HG02678 (cell line): ENCODE results near the gene PPAT.
A peak's percentile ranks its signal among the peaks of the same experiment; 100 is the strongest.
"Not testable (repeated sequence)": the region's sequence is repeated elsewhere in the genome, so short reads cannot be mapped to it uniquely, and the experiment has no call there.

Source experiments
- ATAC-seq: cut with Tn5 transposase; IDR thresholded peaks from one replicate; pipeline ENCODE4 v1.9.1; 2021; ENCODE audit warnings: mild to moderate bottlenecking, moderate library complexity; ENCODE audit not compliant: unreplicated experiment

Gene PPAT

GRCh38 chr4:56387023-56388001, 48.1 kb downstream of the PPAT start, which contains the start of gene AASDH:
TSS of gene AASDH (minus strand) at chr4:56387491. CDS start at chr4:56384299, 3,192 bp downstream.
- peak; percentile 93 for ATAC-seq

- no peak for ATAC-seq
Measured at GRCh38 chr4:56386091-56386490, 49.3 kb downstream of the PPAT start.

DNA sequence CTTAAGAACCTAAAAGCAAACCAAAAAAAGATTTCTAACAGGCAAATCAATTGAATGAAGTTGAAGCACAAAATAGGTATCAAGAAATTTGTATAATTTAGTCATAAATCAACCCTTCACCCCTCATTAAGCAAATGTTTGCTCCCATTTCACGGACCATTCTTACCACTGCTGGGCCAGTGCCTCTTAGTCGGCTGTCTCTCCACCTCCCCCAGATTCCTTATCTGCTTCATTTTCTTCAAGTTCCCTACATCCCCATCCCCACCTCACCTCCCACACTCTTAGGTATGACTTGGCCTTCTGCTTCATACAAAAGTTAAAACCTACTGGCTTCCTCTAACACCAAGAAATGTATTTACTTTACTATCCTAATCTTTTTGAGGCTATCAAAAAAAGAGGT, 60.0 kb downstream of the PPAT start:
- ATAC-seq = no peak

DNA sequence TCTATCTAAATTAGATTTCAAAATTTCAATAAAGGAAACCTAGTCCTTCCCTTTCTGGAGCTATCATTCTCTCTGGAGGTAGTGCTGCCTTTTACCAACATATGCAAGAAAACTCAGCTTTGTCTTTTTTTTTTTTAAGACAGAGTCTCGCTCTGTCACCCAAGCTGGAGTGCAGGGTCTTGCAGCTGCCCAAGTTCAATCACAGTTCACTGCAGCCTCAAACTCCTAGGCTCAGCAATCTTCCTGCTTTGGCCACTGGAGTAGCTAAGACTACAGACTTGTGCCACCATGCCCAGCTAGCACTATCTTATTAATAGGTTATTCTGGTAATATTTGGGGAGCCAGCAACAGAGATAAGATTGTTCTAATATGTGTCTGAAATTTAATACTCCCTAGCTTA, 60.5 kb downstream of the PPAT start:
- ATAC-seq = no peak

GRCh38 chr4:56372774-56373173, 62.6 kb downstream of the PPAT start:
- no peak for ATAC-seq

GRCh38 chr4:56371426-56372220, 63.8 kb downstream of the PPAT start:
- ATAC-seq = no peak

DNA sequence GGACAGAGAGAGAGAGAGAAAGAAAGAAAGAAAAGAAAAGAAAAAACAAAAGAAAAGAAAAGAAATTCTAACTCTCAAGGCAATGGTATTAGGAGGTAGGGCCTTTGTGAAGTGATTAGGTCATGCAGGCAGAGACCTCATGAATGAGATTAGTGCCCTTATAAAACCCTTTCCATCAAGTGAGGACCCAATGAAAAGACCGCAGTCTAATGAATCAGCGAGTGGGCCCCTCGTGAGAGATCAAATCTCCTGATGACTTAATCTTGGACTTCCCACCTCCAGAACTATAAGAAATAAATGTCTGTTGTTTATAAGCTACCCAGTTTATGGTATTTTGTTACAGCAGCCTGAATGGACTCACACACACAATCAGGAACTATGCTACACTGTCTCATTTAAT, 65.0 kb downstream of the PPAT start:
- no peak for ATAC-seq

- not testable (repeated sequence) for ATAC-seq
Measured at GRCh38 chr4:56362981-56363380, 72.4 kb downstream of the PPAT start.

GRCh38 chr4:56360071-56360470, 75.3 kb downstream of the PPAT start:
- no peak for ATAC-seq

GRCh38 chr4:56356650-56357049, 78.8 kb downstream of the PPAT start:
- no peak for ATAC-seq

DNA sequence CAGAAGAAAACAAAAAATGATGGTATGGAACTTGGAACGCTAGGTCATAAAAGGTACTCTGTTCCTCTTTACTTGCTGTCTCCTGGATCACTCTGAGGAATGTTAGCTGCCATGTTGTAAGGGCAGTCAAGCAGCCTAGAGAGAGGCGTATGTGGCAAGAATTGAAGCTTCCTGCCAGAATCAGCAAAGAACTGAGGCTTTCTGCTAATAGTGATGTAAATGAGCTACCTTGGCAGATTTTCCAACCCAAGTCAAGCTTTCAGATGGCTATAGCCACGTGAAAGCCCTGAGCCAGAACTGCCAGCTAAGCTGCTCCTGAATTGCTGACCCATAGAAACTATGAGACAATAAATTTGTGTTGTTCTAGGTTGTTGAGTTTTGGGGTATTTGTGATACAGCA, 86.8 kb downstream of the PPAT start:
- ATAC-seq = no peak

DNA sequence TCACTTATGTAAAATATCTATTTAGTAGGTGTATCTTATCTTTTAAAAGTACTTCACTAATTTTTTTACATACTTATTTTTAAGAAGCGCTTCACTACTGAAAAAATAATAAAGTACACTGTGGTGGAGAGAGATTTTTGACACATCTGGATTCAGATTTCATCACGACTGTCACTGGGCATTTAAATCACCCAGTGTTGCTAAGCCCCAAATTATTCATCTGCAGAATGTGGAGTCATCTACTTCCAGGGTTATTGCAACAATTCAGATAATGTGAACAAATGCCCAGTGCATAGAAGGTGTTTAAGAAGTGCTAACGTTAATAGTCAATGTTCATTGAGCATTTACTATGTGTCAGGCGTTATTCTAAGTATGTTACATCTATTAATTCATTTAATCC, 90.0 kb downstream of the PPAT start:
- no peak for ATAC-seq
